Gastroesophageal sphincter (tissue), 3 donors: ENCODE data around the gene UTP3.

ENCODE experiments used
- CTCF ChIP-seq, 4 experiments: fragments of 200-600 bp in 2 of 4; fragments of 450-650 bp in 2 of 4; sonication (generic) in 1 of 4; IDR thresholded peaks; one replicate each; pipeline ENCODE4 v1.5.1; 2017 to 2019; ENCODE audit warnings: antibody characterized with exemption in 4 of 4, mild to moderate bottlenecking in 2 of 4, moderate library complexity in 2 of 4
- EP300 ChIP-seq: sonication (generic); formaldehyde crosslinking; IDR thresholded peaks from one replicate; pipeline ENCODE4 v1.6.1; 2017; ENCODE audit warnings: antibody characterized with exemption, mild to moderate bottlenecking
- POLR2AphosphoS5 ChIP-seq: sonication (generic); formaldehyde crosslinking; IDR thresholded peaks from one replicate; pipeline ENCODE4 v1.6.1; 2017; ENCODE audit warnings: antibody characterized with exemption

- no peak for TF ChIP-seq CTCF (IDR thresholded peaks at IDR 0.05)
- no peak for TF ChIP-seq POLR2AphosphoS5
- TF ChIP-seq EP300 = no peak
These were observed 25.2 kb downstream of the UTP3 start for GRCh38 chr4:70713453-70714078.
